ENCODE measurements around the gene CLEC17A. TPM values are rescaled to one million over a fixed set of nuclear protein-coding genes. Genes with fewer than 3 reads are reported as not detected.

CLEC17A gene
- total and polyA plus RNA-seq, 2 of the 8 experiments (the other 6 are each of a cell fraction or from before 2014, with no cell fraction given), result not detected

GRCh38 chr19:14632286-14632685, 49.4 kb downstream of the CLEC17A start:
- 12% methylated on average over 1 of the region's 1 CpG; no CpG with 5 or more reads in 1 of the 2 experiments for WGBS, 2 experiments (ENCODE audit: extremely low coverage in 1 of 2, insufficient coverage in 1 of 2, insufficient read length in 1 of 2, insufficient replicate concordance in 2 of 2, low coverage in 1 of 2, low lambda C conversion rate in 2 of 2, missing lambda C conversion rate in 1 of 2)
- Histone ChIP-seq H4K91ac (replicated peaks; ENCODE audit: insufficient read length, low read length) (no peak overlapping the region), H3K18ac (ENCODE audit: extremely low read depth, low read length) (no peak overlapping the region), H2AK5ac (ENCODE audit: low read depth, low read length) (no peak overlapping the region), H2BK20ac (ENCODE audit: low read length) (no peak overlapping the region), H2BK5ac (ENCODE audit: low read depth, low read length) (no peak overlapping the region), H3K36me3 (ENCODE audit: control insufficient read depth in 2 of 4, insufficient read depth in 4 of 4, low read length in 3 of 4) (no peaks in the 10 kb centered on the region), H3K4me1 (replicated peaks in 1 of 4; ENCODE audit: control insufficient read depth in 3 of 4, insufficient read depth in 4 of 4, low read length in 3 of 4) (no peaks in the 10 kb centered on the region), H2BK120ac (replicated peaks; ENCODE audit: low read depth, low read length) (no peak overlapping the region), H3K56ac (replicated peaks; ENCODE audit: insufficient read length, low read depth, low read length) (no peak overlapping the region), H3K27me3 (replicated peaks in 1 of 4; ENCODE audit: control insufficient read depth in 3 of 4, extremely low read depth in 1 of 4, insufficient read depth in 3 of 4, low read length in 3 of 4) (no peaks in the 10 kb centered on the region), H2BK15ac (ENCODE audit: low read length) (no peak overlapping the region), H3K23me2 (ENCODE audit: low read depth, low read length) (no peaks in the 10 kb centered on the region), H3K23ac (ENCODE audit: insufficient read length) (no peak overlapping the region), H3K4ac (replicated peaks; ENCODE audit: insufficient read length, low read depth, low read length) (no peak overlapping the region), H4K20me1 (replicated peaks in 1 of 2; ENCODE audit: control insufficient read depth in 1 of 2, insufficient read depth in 2 of 2, low read length in 2 of 2) (no peaks in the 10 kb centered on the region), H3K14ac (ENCODE audit: insufficient read length) (no peak overlapping the region), H2AFZ (ENCODE audit: low read length) (peak overlapping the region; percentile 73; the same call in 1 of the 2 replicates), H3K4me3 (ENCODE audit: extremely low read depth in 1 of 4, insufficient read depth in 2 of 4, low read depth in 3 of 4, low read length in 4 of 4) (no peak overlapping the region), H3K4me2 (ENCODE audit: insufficient read depth in 1 of 2, low read depth in 2 of 2, low read length in 2 of 2) (no peak overlapping the region), H3K79me1 (ENCODE audit: low read depth, low read length) (no peaks in the 10 kb centered on the region), H4K8ac (ENCODE audit: extremely low read depth, insufficient read depth, low read length) (no peak overlapping the region), H3K9ac (replicated peaks in 1 of 4; ENCODE audit: extremely low read depth in 1 of 4, low read depth in 3 of 4, low read length in 3 of 4) (no peak overlapping the region), H2BK12ac (ENCODE audit: low read depth, low read length) (no peak overlapping the region), H4K5ac (ENCODE audit: insufficient read length, low read depth, low read length) (no peak overlapping the region), H3K79me2 (ENCODE audit: control insufficient read depth in 1 of 2, insufficient read depth in 2 of 2, low read length in 2 of 2) (no peaks in the 10 kb centered on the region), H3K9me3 (ENCODE audit: insufficient read depth in 2 of 2, low read depth in 1 of 2, low read length in 1 of 2) (peaks cover 18 to 40% of the 10 kb centered on the region in 2 experiments), H3K27ac (ENCODE audit: low read depth, low read length) (no peak overlapping the region)
- POLR2A ChIA-PET (ENCODE audit: partially characterized antibody), result no interaction called here
- FAIRE-seq (peak; percentile 66), DNase-seq (ENCODE audit: low read depth in 1 of 2, low spot score in 2 of 2) (no peak)
- CTCF ChIA-PET (ENCODE audit: partially characterized antibody), result interaction anchor here (0.6 to 0.7 kb wide), 2 partner anchors 54 to 61 kb away, joined by 3 to 4 read pairs; no protein-coding TSS in a partner anchor
- peak; percentile 59 for TF ChIP-seq SIX5 (IDR thresholded peaks at IDR 0.05; ENCODE audit: low read depth, low read length)
- TF ChIP-seq USF2 (IDR thresholded peaks at IDR 0.05; ENCODE audit: low read length), result peak; percentile 59
- TF ChIP-seq ATF2 (IDR thresholded peaks at IDR 0.05; ENCODE audit: low read length), result no peak
